H1 (cell line): Measurements from ENCODE around the gene CHMP1B. TPM values are rescaled to one million over a fixed set of nuclear protein-coding genes. Genes with fewer than 3 reads are reported as not detected.

Experiments used
- CTCF ChIA-PET: fragments of 300-600 bp; sonication (Branson Sonifier 250); formaldehyde crosslinking; loops from one replicate; lab custom pipeline; 2021; ENCODE audit not compliant: partially characterized antibody; lab: Charles Lee
- POLR2A ChIA-PET: fragments of 300-600 bp; sonication (Branson Sonifier 250); formaldehyde crosslinking; loops from one replicate; lab custom pipeline; 2021; ENCODE audit warnings: inconsistent platforms; ENCODE audit not compliant: partially characterized antibody; lab: Charles Lee
- DNase-seq, 2 experiments: peaks; one replicate each; pipeline versions ENCODE4 v3.0.0 to v3.0.0-alpha.2; 2010 to 2022; ENCODE audit warnings: low spot score in 2 of 2, low read depth in 1 of 2, mixed read lengths in 1 of 2
- FAIRE-seq: peaks from 2 replicates; lab custom pipeline; 2011; peaks lifted over from hg19 to GRCh38; lab: Jason Lieb, UNC
- H2AFZ ChIP-seq: 2 replicates; pipeline ENCODE4 v1.8.1; 2012; ENCODE audit warnings: low read length, inconsistent platforms
- H2AK5ac ChIP-seq: 2 replicates; pipeline ENCODE4 v1.6.1; 2013; ENCODE audit warnings: low read depth, low read length
- H2BK120ac ChIP-seq: replicated peaks from 2 replicates; pipeline ENCODE3; 2013; ENCODE audit warnings: low read depth, low read length, inconsistent platforms
- H2BK12ac ChIP-seq: 2 replicates; pipeline ENCODE4 v1.6.1; 2013; ENCODE audit warnings: low read depth, low read length
- H2BK15ac ChIP-seq: 2 replicates; pipeline ENCODE4 v1.6.1; 2013; ENCODE audit warnings: low read length
- H2BK20ac ChIP-seq: 2 replicates; pipeline ENCODE4 v1.6.1; 2013; ENCODE audit warnings: low read length
- H2BK5ac ChIP-seq: 2 replicates; pipeline ENCODE4 v1.6.1; 2013; ENCODE audit warnings: low read depth, low read length
- H3K14ac ChIP-seq: 2 replicates; pipeline ENCODE4 v1.6.1; 2013; ENCODE audit warnings: inconsistent platforms; ENCODE audit not compliant: insufficient read length
- H3K18ac ChIP-seq: 2 replicates; pipeline ENCODE4 v1.6.1; 2013; ENCODE audit warnings: low read length; ENCODE audit errors: extremely low read depth
- H3K23ac ChIP-seq: 2 replicates; pipeline ENCODE4 v1.6.1; 2013; ENCODE audit warnings: inconsistent platforms; ENCODE audit not compliant: insufficient read length
- H3K23me2 ChIP-seq: 2 replicates; pipeline ENCODE4 v1.6.1; 2013; ENCODE audit warnings: low read depth, low read length
- H3K27ac ChIP-seq: 2 replicates; pipeline ENCODE4 v1.6.1; 2011; ENCODE audit warnings: low read depth, low read length, inconsistent platforms
- H3K27me3 ChIP-seq, 4 experiments: replicated peaks in 1 of 4; 1 replicate in 1 of 4; 2 replicates in 3 of 4; pipeline versions ENCODE4 v1.6.1 to v1.8.1; 2011 to 2013; ENCODE audit warnings: low read length in 3 of 4, mild to moderate bottlenecking in 3 of 4, inconsistent platforms in 2 of 4, mixed read lengths in 2 of 4, moderate library complexity in 1 of 4; ENCODE audit not compliant: control insufficient read depth in 3 of 4, insufficient read depth in 3 of 4; ENCODE audit errors: extremely low read depth in 1 of 4
- H3K36me3 ChIP-seq, 4 experiments: 2 replicates each; pipeline versions ENCODE4 v1.6.1 to v1.8.1; 2011 to 2013; ENCODE audit warnings: mild to moderate bottlenecking in 4 of 4, low read length in 3 of 4, moderate library complexity in 2 of 4, control low read depth in 1 of 4, inconsistent platforms in 1 of 4; ENCODE audit not compliant: insufficient read depth in 4 of 4, control insufficient read depth in 2 of 4
- H3K4ac ChIP-seq: replicated peaks from 2 replicates; pipeline ENCODE3; 2013; ENCODE audit warnings: low read length, low read depth, mixed read lengths, inconsistent platforms; ENCODE audit not compliant: insufficient read length
- H3K4me1 ChIP-seq, 4 experiments: replicated peaks in 1 of 4; 1 replicate in 1 of 4; 2 replicates in 3 of 4; pipeline versions ENCODE4 v1.6.1 to v1.8.1; 2011 to 2013; ENCODE audit warnings: low read length in 3 of 4, inconsistent platforms in 2 of 4, mixed read lengths in 1 of 4; ENCODE audit not compliant: insufficient read depth in 4 of 4, control insufficient read depth in 3 of 4
- H3K4me2 ChIP-seq, 2 experiments: 2 replicates each; pipeline versions ENCODE4 v1.6.1 to v1.8.1; 2011 to 2013; ENCODE audit warnings: low read depth in 2 of 2, low read length in 2 of 2, control low read depth in 1 of 2, inconsistent platforms in 1 of 2, mild to moderate bottlenecking in 1 of 2; ENCODE audit not compliant: insufficient read depth in 1 of 2
- H3K4me3 ChIP-seq, 4 experiments: fragments of 200-600, 300-600 bp in 1 of 4; sonication (generic), shearing (Covaris generic), sonication (Bioruptor Twin) in 1 of 4; 2 replicates each; pipeline versions ENCODE4 v1.5.1 to v1.8.1; 2011 to 2016; ENCODE audit warnings: low read length in 4 of 4, low read depth in 3 of 4, control low read depth in 2 of 4, inconsistent platforms in 2 of 4, mild to moderate bottlenecking in 2 of 4, mixed read lengths in 1 of 4, moderate library complexity in 1 of 4; ENCODE audit not compliant: insufficient read depth in 2 of 4; ENCODE audit errors: extremely low read depth in 1 of 4
- H3K56ac ChIP-seq: replicated peaks from 2 replicates; pipeline ENCODE3; 2013; ENCODE audit warnings: low read depth, mild to moderate bottlenecking, mixed read lengths, low read length, inconsistent platforms; ENCODE audit not compliant: insufficient read length
- H3K79me1 ChIP-seq: 2 replicates; pipeline ENCODE4 v1.6.1; 2013; ENCODE audit warnings: low read depth, low read length, control low read depth
- H3K79me2 ChIP-seq, 2 experiments: 2 replicates each; pipeline versions ENCODE4 v1.6.1 to v1.8.1; 2012 to 2013; ENCODE audit warnings: low read length in 2 of 2, mild to moderate bottlenecking in 2 of 2, inconsistent platforms in 1 of 2; ENCODE audit not compliant: insufficient read depth in 2 of 2, control insufficient read depth in 1 of 2
- H3K9ac ChIP-seq, 4 experiments: replicated peaks in 1 of 4; 1 replicate in 1 of 4; 2 replicates in 3 of 4; pipeline versions ENCODE4 v1.6.1 to v1.8.1; 2011 to 2013; ENCODE audit warnings: low read depth in 3 of 4, low read length in 3 of 4, control low read depth in 2 of 4, mild to moderate bottlenecking in 2 of 4, moderate library complexity in 2 of 4, inconsistent platforms in 1 of 4; ENCODE audit errors: extremely low read depth in 1 of 4
- H3K9me3 ChIP-seq, 2 experiments: 2 replicates each; pipeline versions ENCODE4 v1.6.1 to v1.8.1; 2012 to 2013; ENCODE audit warnings: mild to moderate bottlenecking in 2 of 2, moderate library complexity in 2 of 2, control low read depth in 1 of 2, inconsistent platforms in 1 of 2, low read depth in 1 of 2, low read length in 1 of 2, mixed read lengths in 1 of 2; ENCODE audit not compliant: insufficient read depth in 2 of 2
- H4K20me1 ChIP-seq, 2 experiments: replicated peaks in 1 of 2; 2 replicates each; pipeline versions ENCODE3 to v1.8.1; 2011 to 2013; ENCODE audit warnings: inconsistent platforms in 2 of 2, low read length in 2 of 2, mild to moderate bottlenecking in 1 of 2; ENCODE audit not compliant: insufficient read depth in 2 of 2, control insufficient read depth in 1 of 2
- H4K5ac ChIP-seq: 2 replicates; pipeline ENCODE4 v1.6.1; 2013; ENCODE audit warnings: low read length, low read depth, mixed read lengths, inconsistent platforms; ENCODE audit not compliant: insufficient read length
- H4K8ac ChIP-seq: 2 replicates; pipeline ENCODE4 v1.8.0; 2013; ENCODE audit warnings: mild to moderate bottlenecking, moderate library complexity, low read length, inconsistent platforms; ENCODE audit not compliant: insufficient read depth; ENCODE audit errors: extremely low read depth
- H4K91ac ChIP-seq: replicated peaks from 2 replicates; pipeline ENCODE3; 2013; ENCODE audit warnings: low read length, mixed read lengths, inconsistent platforms; ENCODE audit not compliant: insufficient read length
- BACH1 ChIP-seq: IDR thresholded peaks from 2 replicates; pipeline ENCODE4 v1.6.1; 2012; ENCODE audit warnings: low read length, improper control_type of control experiment
- JUN ChIP-seq: IDR thresholded peaks from 2 replicates; pipeline ENCODE4 v1.6.1; 2011; ENCODE audit warnings: low read depth, mild to moderate bottlenecking, improper control_type of control experiment, low read length
- SP4 ChIP-seq: IDR thresholded peaks from 2 replicates; pipeline ENCODE4 v1.6.1; 2012; ENCODE audit warnings: low read length, inconsistent platforms
- WGBS, 2 experiments: shearing (Covaris generic) in 1 of 2; methylation state at CpG; one replicate each; pipeline versions ENCODE4 v1.1.6 to v1.1.7; 2013 to 2015; ENCODE audit warnings: low lambda C conversion rate in 2 of 2, mixed read lengths in 2 of 2, inconsistent platforms in 1 of 2, low coverage in 1 of 2, missing lambda C conversion rate in 1 of 2; ENCODE audit not compliant: insufficient replicate concordance in 2 of 2, insufficient coverage in 1 of 2, insufficient read length in 1 of 2; ENCODE audit errors: extremely low coverage in 1 of 2, missing lambda C conversion rate in 1 of 2; 5-methylcytosine and 5-hydroxymethylcytosine counted together
- polyA plus RNA-seq, 7 experiments: library from polyadenylated mRNA; depleted of rRNA in 3 of 7; stranded (reverse) in 5 of 7; unstranded in 2 of 7; fragments of >200 nt in 5 of 7; fragments of 200-250 nt in 2 of 7; gene quantifications; 1 replicate in 5 of 7; 2 replicates in 1 of 7; 4 replicates in 1 of 7; pipeline versions ENCODE4 v1.2.1 to v1.2.3, GENCODE V29; 2011 to 2013; ENCODE audit warnings: missing spikeins in 2 of 7, mixed read lengths in 2 of 7
- total RNA-seq: library from RNA; stranded (reverse); fragmentation: NEBNext Ultra II Directional; extraction: Animal tissue kit (Norgen Biotek cat#: 25700); gene quantifications from 2 replicates; pipeline ENCODE4 v1.2.1, GENCODE V29; 2021

The CHMP1B gene
- total and polyA plus RNA-seq, 2 of the 8 experiments (the other 6 are each of a cell fraction or from before 2014, with no cell fraction given), result 30.5 to 43.2 TPM

- Histone ChIP-seq H3K4me3 (no peak overlapping the region), H3K27me3 (no peaks in the 10 kb centered on the region), H2BK5ac (no peak overlapping the region), H3K56ac (no peak overlapping the region), H2BK20ac (no peak overlapping the region), H3K18ac (no peak overlapping the region), H3K14ac (no peak overlapping the region), H3K23me2 (no peaks in the 10 kb centered on the region; the same call in 1 of the 2 replicates), H3K79me2 (no peaks in the 10 kb centered on the region), H3K79me1 (no peaks in the 10 kb centered on the region), H4K91ac (peak overlapping the region; percentile 59), H2BK120ac (no peak overlapping the region), H2AFZ (no peak overlapping the region), H3K4me2 (no peak overlapping the region), H2BK15ac (no peak overlapping the region), H3K23ac (no peak overlapping the region), H3K4ac (no peak overlapping the region), H3K36me3 (no peaks in the 10 kb centered on the region), H2BK12ac (no peak overlapping the region), H4K8ac (no peak overlapping the region), H3K27ac (no peak overlapping the region), H3K9me3 (no peaks in the 10 kb centered on the region), H3K4me1 (peaks cover 3 to 18% (median 15%) of the 10 kb centered on the region in 4 experiments; a peak in 6 of 7 replicates), H4K5ac (no peak overlapping the region), H3K9ac (no peak overlapping the region), H2AK5ac (no peak overlapping the region), H4K20me1 (no peaks in the 10 kb centered on the region)
- 91% methylated on average over 5 of the region's 5 CpGs; no CpG with 5 or more reads in 1 of the 2 experiments for WGBS, 2 experiments
- CTCF ChIA-PET, result interaction anchor here (0.9 to 1.5 kb wide), 3 partner anchors 10 to 95 kb away, joined by 3 to 6 read pairs (median 5); no protein-coding TSS in a partner anchor
- FAIRE-seq, result no peak
- POLR2A ChIA-PET, result interaction anchor here (0.6 to 1.4 kb wide), 3 partner anchors 21 to 74 kb away, joined by 3 read pairs; no protein-coding TSS in a partner anchor
- TF ChIP-seq JUN (no peak), SP4 (no peak), BACH1 (no peak)
- no peak for DNase-seq
These were observed 50.7 kb downstream of the CHMP1B start for GRCh38 chr18:11901826-11902438.
